Skin of body (tissue), 2 donors: Measurements from ENCODE around the gene TEDC2. TPM values are rescaled to one million over a fixed set of nuclear protein-coding genes. Genes with fewer than 3 reads are reported as not detected.

Experiments used
- DNase-seq: peaks from one replicate; lab custom pipeline; 2025; lab: John Stamatoyannopoulos, UW
- total RNA-seq: library from RNA; depleted of rRNA; stranded (reverse); fragments of >200 nt; gene quantifications from one replicate; pipeline ENCODE4 v1.2.3, GENCODE V29; 2014

The TEDC2 gene
- total RNA-seq, 1 donor from 2014 or later = 3.4 TPM

GRCh38 chr16:2465653-2466415, 5.9 kb downstream of the TEDC2 start:
- DNase-seq = no peak

GRCh38 chr16:2466667-2467527, 7.0 kb downstream of the TEDC2 start:
- DNase-seq = no peak

- DNase-seq = peak; percentile 66
These were observed 7.8 kb downstream of the TEDC2 start for GRCh38 chr16:2467528-2468232.

GRCh38 chr16:2468233-2468724, 8.4 kb downstream of the TEDC2 start:
- no peak for DNase-seq

GRCh38 chr16:2468725-2469398, 9.0 kb downstream of the TEDC2 start:
- DNase-seq = no peak

GRCh38 chr16:2469399-2470233, 9.7 kb downstream of the TEDC2 start:
- DNase-seq = no peak

- no peak for DNase-seq
These were observed 10.3 kb downstream of the TEDC2 start for GRCh38 chr16:2470234-2470601.

- DNase-seq = no peak
These were observed 10.7 kb downstream of the TEDC2 start for GRCh38 chr16:2470603-2471015.

- peak; percentile 76 for DNase-seq
These were observed 11.2 kb downstream of the TEDC2 start, which contains the start of gene NTN3 for GRCh38 chr16:2471016-2471652. Gene NTN3 (plus strand): TSS chr16:2471297. CDS start chr16:2471702, 405 bp downstream.

- DNase-seq = no peak
These were observed 12.0 kb downstream of the TEDC2 start for GRCh38 chr16:2471653-2472487.

- no peak for DNase-seq
These were observed 12.6 kb downstream of the TEDC2 start for GRCh38 chr16:2472488-2472864.

- no peak for DNase-seq
These were observed 13.1 kb downstream of the TEDC2 start for GRCh38 chr16:2472885-2473445.

GRCh38 chr16:2473446-2473926, 13.6 kb downstream of the TEDC2 start:
- no peak for DNase-seq

GRCh38 chr16:2473999-2474876, 14.3 kb downstream of the TEDC2 start:
- DNase-seq = peak; percentile 22

- peak; percentile 52 for DNase-seq
These were observed 15.0 kb downstream of the TEDC2 start, which contains the start of gene TBC1D24 for GRCh38 chr16:2474877-2475412. Gene TBC1D24 (plus strand): TSS chr16:2475127. CDS start chr16:2496149, 21,022 bp downstream.

- no peak for DNase-seq
These were observed 15.8 kb downstream of the TEDC2 start for GRCh38 chr16:2475413-2476344.
